Inferior parietal cortex (tissue), 1 donor: ENCODE measurements around the gene RPAIN.
A peak's percentile ranks its signal among the peaks of the same experiment; 100 is the strongest.

Experiments used
- DNase-seq: peaks from one replicate; pipeline ENCODE4 v3.0.0-alpha.2; 2016; ENCODE audit errors: extremely low spot score

Gene RPAIN

GRCh38 chr17:5419959-5420653 is at the start of gene RPAIN:
Gene RPAIN (plus strand): TSS chr17:5420182. CDS start chr17:5420211, 29 bp downstream.
- DNase-seq, result no peak

- DNase-seq, result no peak
Observed at GRCh38 chr17:5370411-5370810, 49.6 kb upstream of the RPAIN start.

GRCh38 chr17:5373112-5373511 is 46.9 kb upstream of the RPAIN start:
- no peak for DNase-seq

- no peak for DNase-seq
Observed at GRCh38 chr17:5378566-5379207, 41.3 kb upstream of the RPAIN start.

- no peak for DNase-seq
Observed at GRCh38 chr17:5379351-5380107, 40.5 kb upstream of the RPAIN start.

GRCh38 chr17:5380491-5381135 is 39.4 kb upstream of the RPAIN start:
- no peak for DNase-seq

- no peak for DNase-seq
Observed at GRCh38 chr17:5381542-5381941, 38.4 kb upstream of the RPAIN start.

GRCh38 chr17:5391678-5392077 is 28.3 kb upstream of the RPAIN start:
- DNase-seq, result no peak

GRCh38 chr17:5396612-5397011 is 23.4 kb upstream of the RPAIN start:
- DNase-seq, result no peak

- no peak for DNase-seq
Observed at GRCh38 chr17:5399767-5400166, 20.2 kb upstream of the RPAIN start.

- no peak for DNase-seq
Observed at GRCh38 chr17:5405400-5405799, 14.6 kb upstream of the RPAIN start.

- DNase-seq, result no peak
Observed at GRCh38 chr17:5408186-5408585, 11.8 kb upstream of the RPAIN start.

- DNase-seq, result no peak
Observed at GRCh38 chr17:5410594-5411272, 9.2 kb upstream of the RPAIN start.

GRCh38 chr17:5413682-5414081 is 6.3 kb upstream of the RPAIN start:
- peak; percentile 23 for DNase-seq

GRCh38 chr17:5416901-5417300 is 3.1 kb upstream of the RPAIN start:
- no peak for DNase-seq

GRCh38 chr17:5418858-5419355 is 1.1 kb upstream of the RPAIN start:
- DNase-seq, result no peak

- DNase-seq, result peak; percentile 99
Observed at GRCh38 chr17:5419356-5419958, 525 bp upstream of the RPAIN start, which contains the start of gene NUP88. Gene NUP88 (minus strand): TSS chr17:5419662. CDS start chr17:5419650, 12 bp downstream.

GRCh38 chr17:5422505-5422904 is 2.5 kb downstream of the RPAIN start:
- DNase-seq, result no peak

- no peak for DNase-seq
Observed at GRCh38 chr17:5424909-5425308, 4.9 kb downstream of the RPAIN start.

- no peak for DNase-seq
Observed at GRCh38 chr17:5425826-5426225, 5.8 kb downstream of the RPAIN start.
